ENCODE data around the gene KATNB1. TPM values are rescaled to one million over a fixed set of nuclear protein-coding genes. Genes with fewer than 3 reads are reported as not detected.

Gene KATNB1
- total RNA-seq, 1 experiment from 2014 or later, result 17.4 TPM

- Histone ChIP-seq H3K9ac (ENCODE audit: low read length) (no peak overlapping the region), H2AFZ (ENCODE audit: low read length) (no peak overlapping the region), H3K4me2 (ENCODE audit: low read depth, low read length, poor library complexity, severe bottlenecking) (no peak overlapping the region), H3K79me2 (ENCODE audit: low read length) (peaks cover 21% of the 10 kb centered on the region), H4K20me1 (ENCODE audit: insufficient read depth, low read depth, low read length) (no peaks in the 10 kb centered on the region), H3K4me3 (ENCODE audit: low read length) (no peak overlapping the region), H3K9me3 (ENCODE audit: low read length) (no peaks in the 10 kb centered on the region), H3K27me3 (ENCODE audit: low read length) (no peaks in the 10 kb centered on the region), H3K36me3 (ENCODE audit: insufficient read depth, low read length) (no peaks in the 10 kb centered on the region), H3K27ac (ENCODE audit: low read length) (no peak overlapping the region), H3K4me1 (ENCODE audit: low read length) (peaks cover 19% of the 10 kb centered on the region), H3K9me2 (replicated peaks; ENCODE audit: insufficient read depth, low read length) (no peaks in the 10 kb centered on the region)
- DNase-seq, result no peak
These were observed 2.9 kb upstream of the KATNB1 start for GRCh38 chr16:57732714-57733113.

GRCh38 chr16:57734308-57734924, 1.2 kb upstream of the KATNB1 start:
- H3K36me3 ChIP-seq (ENCODE audit: insufficient read depth, low read length), result no peaks in the 10 kb centered on the region
- peak overlapping the region; percentile 91 for H3K9ac ChIP-seq (ENCODE audit: low read length)
- H3K9me3 ChIP-seq (ENCODE audit: low read length), result no peaks in the 10 kb centered on the region
- H3K4me3 ChIP-seq (ENCODE audit: low read length), result peak overlapping the region; percentile 88
- H2AFZ ChIP-seq (ENCODE audit: low read length), result peak overlapping the region; percentile 94
- H3K9me2 ChIP-seq (replicated peaks; ENCODE audit: insufficient read depth, low read length), result no peaks in the 10 kb centered on the region
- no peaks in the 10 kb centered on the region for H3K27me3 ChIP-seq (ENCODE audit: low read length)
- no peaks in the 10 kb centered on the region for H4K20me1 ChIP-seq (ENCODE audit: insufficient read depth, low read depth, low read length)
- H3K79me2 ChIP-seq (ENCODE audit: low read length), result peaks cover 21% of the 10 kb centered on the region
- H3K4me1 ChIP-seq (ENCODE audit: low read length), result peaks cover 19% of the 10 kb centered on the region
- H3K4me2 ChIP-seq (ENCODE audit: low read depth, low read length, poor library complexity, severe bottlenecking), result peak overlapping the region; percentile 94
- peak overlapping the region; percentile 46; the same call in 1 of the 2 replicates for H3K27ac ChIP-seq (ENCODE audit: low read length)
- DNase-seq, result no peak

GRCh38 chr16:57734925-57735754, 430 bp upstream of the KATNB1 start:
- H3K4me3 ChIP-seq (ENCODE audit: low read length), result peak overlapping the region; percentile 89
- no peaks in the 10 kb centered on the region for H3K9me2 ChIP-seq (replicated peaks; ENCODE audit: insufficient read depth, low read length)
- H3K36me3 ChIP-seq (ENCODE audit: insufficient read depth, low read length), result no peaks in the 10 kb centered on the region
- H2AFZ ChIP-seq (ENCODE audit: low read length), result peak overlapping the region; percentile 94
- H3K27ac ChIP-seq (ENCODE audit: low read length), result peak overlapping the region; percentile 46; the same call in 1 of the 2 replicates
- peak overlapping the region; percentile 94 for H3K4me2 ChIP-seq (ENCODE audit: low read depth, low read length, poor library complexity, severe bottlenecking)
- H3K27me3 ChIP-seq (ENCODE audit: low read length), result no peaks in the 10 kb centered on the region
- H3K9me3 ChIP-seq (ENCODE audit: low read length), result no peaks in the 10 kb centered on the region
- H3K4me1 ChIP-seq (ENCODE audit: low read length), result peaks cover 19% of the 10 kb centered on the region
- peaks cover 21% of the 10 kb centered on the region for H3K79me2 ChIP-seq (ENCODE audit: low read length)
- H3K9ac ChIP-seq (ENCODE audit: low read length), result peak overlapping the region; percentile 91
- H4K20me1 ChIP-seq (ENCODE audit: insufficient read depth, low read depth, low read length), result no peaks in the 10 kb centered on the region
- peak; percentile 100 for DNase-seq

GRCh38 chr16:57736419-57737351, 1.1 kb downstream of the KATNB1 start:
- H4K20me1 ChIP-seq (ENCODE audit: insufficient read depth, low read depth, low read length), result no peaks in the 10 kb centered on the region
- H3K4me2 ChIP-seq (ENCODE audit: low read depth, low read length, poor library complexity, severe bottlenecking), result peak overlapping the region; percentile 81
- DNase-seq, result peak; percentile 56
- H3K27me3 ChIP-seq (ENCODE audit: low read length), result no peaks in the 10 kb centered on the region
- no peak overlapping the region for H3K27ac ChIP-seq (ENCODE audit: low read length)
- H3K4me1 ChIP-seq (ENCODE audit: low read length), result peaks cover 19% of the 10 kb centered on the region
- no peaks in the 10 kb centered on the region for H3K36me3 ChIP-seq (ENCODE audit: insufficient read depth, low read length)
- H2AFZ ChIP-seq (ENCODE audit: low read length), result no peak overlapping the region
- H3K9me3 ChIP-seq (ENCODE audit: low read length), result no peaks in the 10 kb centered on the region
- peaks cover 21% of the 10 kb centered on the region for H3K79me2 ChIP-seq (ENCODE audit: low read length)
- peak overlapping the region; percentile 74 for H3K9ac ChIP-seq (ENCODE audit: low read length)
- H3K4me3 ChIP-seq (ENCODE audit: low read length), result peak overlapping the region; percentile 89
- no peaks in the 10 kb centered on the region for H3K9me2 ChIP-seq (replicated peaks; ENCODE audit: insufficient read depth, low read length)

- Histone ChIP-seq H3K4me3 (ENCODE audit: low read length) (no peak overlapping the region), H3K4me2 (ENCODE audit: low read depth, low read length, poor library complexity, severe bottlenecking) (no peak overlapping the region), H2AFZ (ENCODE audit: low read length) (no peak overlapping the region), H3K36me3 (ENCODE audit: insufficient read depth, low read length) (no peaks in the 10 kb centered on the region), H3K27me3 (ENCODE audit: low read length) (no peaks in the 10 kb centered on the region), H3K9me2 (replicated peaks; ENCODE audit: insufficient read depth, low read length) (no peaks in the 10 kb centered on the region), H3K9me3 (ENCODE audit: low read length) (no peaks in the 10 kb centered on the region), H4K20me1 (ENCODE audit: insufficient read depth, low read depth, low read length) (no peaks in the 10 kb centered on the region), H3K27ac (ENCODE audit: low read length) (no peak overlapping the region), H3K4me1 (ENCODE audit: low read length) (peaks cover 19% of the 10 kb centered on the region), H3K9ac (ENCODE audit: low read length) (no peak overlapping the region), H3K79me2 (ENCODE audit: low read length) (peaks cover 21% of the 10 kb centered on the region)
- no peak for DNase-seq
These were observed 3.3 kb downstream of the KATNB1 start for GRCh38 chr16:57738844-57739243.

- Histone ChIP-seq H3K9ac (ENCODE audit: low read length) (no peak overlapping the region), H2AFZ (ENCODE audit: low read length) (no peak overlapping the region), H3K4me3 (ENCODE audit: low read length) (no peak overlapping the region), H3K9me3 (ENCODE audit: low read length) (no peaks in the 10 kb centered on the region), H3K9me2 (replicated peaks; ENCODE audit: insufficient read depth, low read length) (no peaks in the 10 kb centered on the region), H3K27ac (ENCODE audit: low read length) (no peak overlapping the region), H4K20me1 (ENCODE audit: insufficient read depth, low read depth, low read length) (no peaks in the 10 kb centered on the region), H3K4me2 (ENCODE audit: low read depth, low read length, poor library complexity, severe bottlenecking) (no peak overlapping the region), H3K79me2 (ENCODE audit: low read length) (peaks cover 16% of the 10 kb centered on the region), H3K4me1 (ENCODE audit: low read length) (peaks cover 12% of the 10 kb centered on the region), H3K27me3 (ENCODE audit: low read length) (no peaks in the 10 kb centered on the region), H3K36me3 (ENCODE audit: insufficient read depth, low read length) (no peaks in the 10 kb centered on the region)
- no peak for DNase-seq
These were observed 4.3 kb downstream of the KATNB1 start for GRCh38 chr16:57739756-57740422.

GRCh38 chr16:57740423-57741071, 5.0 kb downstream of the KATNB1 start:
- Histone ChIP-seq H3K9ac (ENCODE audit: low read length) (no peak overlapping the region), H3K4me1 (ENCODE audit: low read length) (peaks cover 12% of the 10 kb centered on the region), H3K27ac (ENCODE audit: low read length) (no peak overlapping the region)

More at GRCh38 chr16:57740423-57741071, 5.0 kb downstream of the KATNB1 start:
- Histone ChIP-seq H3K4me2 (ENCODE audit: low read depth, low read length, poor library complexity, severe bottlenecking) (no peak overlapping the region), H3K4me3 (ENCODE audit: low read length) (no peak overlapping the region), H3K27me3 (ENCODE audit: low read length) (no peaks in the 10 kb centered on the region), H3K36me3 (ENCODE audit: insufficient read depth, low read length) (no peaks in the 10 kb centered on the region), H3K9me2 (replicated peaks; ENCODE audit: insufficient read depth, low read length) (no peaks in the 10 kb centered on the region), H3K9me3 (ENCODE audit: low read length) (no peaks in the 10 kb centered on the region), H4K20me1 (ENCODE audit: insufficient read depth, low read depth, low read length) (no peaks in the 10 kb centered on the region), H3K79me2 (ENCODE audit: low read length) (peaks cover 16% of the 10 kb centered on the region), H2AFZ (ENCODE audit: low read length) (no peak overlapping the region)
- DNase-seq, result no peak
